HL-60 (cell line): ENCODE measurements around the gene C17orf78.

ENCODE experiments used
- DNase-seq, 2 experiments: peaks; one replicate each; pipeline ENCODE4 v3.0.0-alpha.2; 2010 to 2020; ENCODE audit warnings: low read depth in 1 of 2, low spot score in 1 of 2
- H3K27ac ChIP-seq: fragments of 250-450 bp; sonication (Bioruptor Pico); replicated peaks from 2 replicates; pipeline ENCODE4 v1.5.1; 2020; ENCODE audit warnings: mild to moderate bottlenecking, moderate library complexity
- H3K27me3 ChIP-seq: fragments of 250-450 bp; sonication (Bioruptor Pico); 2 replicates; pipeline ENCODE4 v1.5.1; 2021; ENCODE audit warnings: mild to moderate bottlenecking, moderate library complexity; ENCODE audit not compliant: insufficient read depth, poor library complexity, severe bottlenecking
- H3K4me3 ChIP-seq: replicated peaks from 2 replicates; pipeline ENCODE4 v1.5.1; 2011; ENCODE audit warnings: mild to moderate bottlenecking, control low read depth, low read length; ENCODE audit not compliant: insufficient read depth
- CTCF ChIP-seq: IDR thresholded peaks from one replicate; pipeline ENCODE4 v1.5.1; 2011; ENCODE audit warnings: low read length, control low read depth, inconsistent platforms; ENCODE audit not compliant: insufficient read depth
- GABPA ChIP-seq: IDR thresholded peaks from 2 replicates; pipeline ENCODE4 v1.6.1; 2012; ENCODE audit warnings: low read depth
- POLR2AphosphoS5 ChIP-seq: IDR thresholded peaks from 2 replicates; pipeline ENCODE4 v1.6.1; 2012; ENCODE audit warnings: low read depth
- REST ChIP-seq: IDR thresholded peaks from 2 replicates; pipeline ENCODE4 v1.6.1; 2012; ENCODE audit warnings: low read depth; ENCODE audit not compliant: insufficient replicate concordance
- SPI1 ChIP-seq: IDR thresholded peaks from 2 replicates; pipeline ENCODE4 v1.6.1; 2012; ENCODE audit warnings: low read depth, mild to moderate bottlenecking, borderline replicate concordance

The C17orf78 gene

GRCh38 chr17:37365589-37365988, 10.2 kb upstream of the C17orf78 start:
- TF ChIP-seq SPI1: no peak
- no peak for TF ChIP-seq REST
- TF ChIP-seq POLR2AphosphoS5: no peak
- TF ChIP-seq CTCF: no peak
- TF ChIP-seq GABPA: no peak
- no peak for DNase-seq
- Histone ChIP-seq H3K4me3 (no peak overlapping the region), H3K27me3 (no peaks in the 10 kb centered on the region), H3K27ac (no peak overlapping the region)

- Histone ChIP-seq H3K27ac (no peak overlapping the region), H3K4me3 (no peak overlapping the region), H3K27me3 (no peaks in the 10 kb centered on the region)
- TF ChIP-seq REST (no peak), SPI1 (no peak), CTCF (no peak), GABPA (no peak), POLR2AphosphoS5 (no peak)
- peak; percentile 53 to 75 for DNase-seq
Observed at GRCh38 chr17:37368577-37368976, 7.2 kb upstream of the C17orf78 start.

- TF ChIP-seq CTCF: peak; percentile 100
- no peak for TF ChIP-seq SPI1
- Histone ChIP-seq H3K27me3 (no peaks in the 10 kb centered on the region), H3K27ac (no peak overlapping the region), H3K4me3 (no peak overlapping the region)
- DNase-seq: peak; percentile 64 to 80
Observed at GRCh38 chr17:37373530-37374159, 2.1 kb upstream of the C17orf78 start.

GRCh38 chr17:37382056-37382455, 6.3 kb downstream of the C17orf78 start:
- DNase-seq: no peak
- H3K4me3 ChIP-seq: no peak overlapping the region
- no peak overlapping the region for H3K27ac ChIP-seq
- H3K27me3 ChIP-seq: no peaks in the 10 kb centered on the region
- no peak for TF ChIP-seq REST
- no peak for TF ChIP-seq GABPA
- no peak for TF ChIP-seq POLR2AphosphoS5
- TF ChIP-seq SPI1: no peak
- TF ChIP-seq CTCF: no peak
